HEK293T (cell line): ENCODE measurements around the gene MICAL2.

ENCODE experiments used
- CTCF ChIA-PET: fragments of 350-600 bp; formaldehyde crosslinking; extraction: SDS; loops from one replicate; lab custom pipeline; 2021; ENCODE audit warnings: antibody characterized with exemption, inconsistent platforms; lab: Yijun Ruan, JAX
- POLR2A ChIA-PET: fragments of 350-600 bp; formaldehyde crosslinking; extraction: SDS; loops from one replicate; lab custom pipeline; 2020; ENCODE audit warnings: antibody characterized with exemption, inconsistent platforms; lab: Yijun Ruan, JAX
- DNase-seq: peaks from one replicate; pipeline ENCODE4 v3.0.0; 2012; ENCODE audit warnings: mixed read lengths; ENCODE audit errors: extremely low spot score
- ARNT ChIP-seq: fragments of 450-650 bp; IDR thresholded peaks from 2 replicates; pipeline ENCODE4 v1.6.1; 2017; ENCODE audit warnings: mild to moderate bottlenecking
- BHLHE40 ChIP-seq: fragments of 450-650 bp; IDR thresholded peaks from 2 replicates; pipeline ENCODE4 v1.6.1; 2016; ENCODE audit warnings: mild to moderate bottlenecking, moderate library complexity, borderline replicate concordance
- CTBP1 ChIP-seq: fragments of 450-650 bp; IDR thresholded peaks from 2 replicates; pipeline ENCODE4 v1.6.1; 2016; ENCODE audit warnings: borderline replicate concordance
- ELF4 ChIP-seq: fragments of 450-650 bp; IDR thresholded peaks from 2 replicates; pipeline ENCODE4 v1.6.1; 2017; ENCODE audit warnings: antibody characterized with exemption
- FOXA1 ChIP-seq: fragments of 450-650 bp; IDR thresholded peaks from 2 replicates; pipeline ENCODE4 v1.6.1; 2016; ENCODE audit warnings: mild to moderate bottlenecking
- FOXK2 ChIP-seq: fragments of 450-650 bp; IDR thresholded peaks from 2 replicates; pipeline ENCODE4 v1.6.1; 2016; ENCODE audit warnings: mild to moderate bottlenecking
- FOXM1 ChIP-seq: fragments of 450-650 bp; IDR thresholded peaks from 2 replicates; pipeline ENCODE4 v1.6.1; 2017; ENCODE audit warnings: mild to moderate bottlenecking, borderline replicate concordance
- HDGF ChIP-seq: fragments of 450-650 bp; IDR thresholded peaks from 2 replicates; pipeline ENCODE4 v1.6.1; 2017; ENCODE audit warnings: antibody characterized with exemption, borderline replicate concordance
- L3MBTL2 ChIP-seq: fragments of 450-650 bp; conservative IDR thresholded peaks from 2 replicates; pipeline ENCODE4 v1.6.1; 2016; ENCODE audit warnings: mild to moderate bottlenecking
- LEF1 ChIP-seq: fragments of 450-650 bp; IDR thresholded peaks from 2 replicates; pipeline ENCODE4 v1.6.1; 2017; ENCODE audit warnings: mild to moderate bottlenecking, borderline replicate concordance
- NFRKB ChIP-seq: fragments of 450-650 bp; IDR thresholded peaks from 2 replicates; pipeline ENCODE4 v1.6.1; 2016; ENCODE audit warnings: mild to moderate bottlenecking, moderate library complexity
- PKNOX1 ChIP-seq: fragments of 450-650 bp; IDR thresholded peaks from 2 replicates; pipeline ENCODE4 v1.6.1; 2016
- SP1 ChIP-seq: fragments of 450-650 bp; IDR thresholded peaks from 2 replicates; pipeline ENCODE4 v1.6.1; 2017
- SUZ12 ChIP-seq: fragments of 450-650 bp; IDR thresholded peaks from 2 replicates; pipeline ENCODE4 v1.6.1; 2016; ENCODE audit warnings: mild to moderate bottlenecking
- TARDBP ChIP-seq: fragments of 450-650 bp; IDR thresholded peaks from 2 replicates; pipeline ENCODE4 v1.6.1; 2016
- ZNF384 ChIP-seq: fragments of 450-650 bp; IDR thresholded peaks from 2 replicates; pipeline ENCODE4 v1.6.1; 2016

Gene MICAL2

DNA sequence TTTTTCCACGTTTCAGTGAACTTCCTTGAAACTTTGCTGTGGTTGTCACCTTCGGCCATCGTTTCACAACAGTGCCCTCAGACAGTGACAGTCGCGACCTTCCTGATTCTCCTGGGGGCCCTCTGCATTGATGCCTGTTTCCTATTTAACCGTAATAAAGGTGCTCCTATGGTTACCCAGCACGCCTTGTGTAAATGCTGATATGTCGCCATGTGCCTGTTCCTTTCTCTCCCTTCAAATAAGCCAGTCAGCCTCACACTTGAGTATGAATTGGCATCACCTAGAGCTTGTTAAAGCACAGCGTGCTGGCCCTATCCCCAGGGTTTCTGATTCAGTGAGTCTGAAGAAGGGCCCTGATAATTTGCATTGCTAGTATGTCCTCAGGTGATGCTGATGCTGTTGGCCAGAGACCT lies 104.8 kb downstream of the MICAL2 start:
- ChIA-PET POLR2A (no interaction called here), CTCF (interaction anchor here (1.0 kb wide), 1 partner anchor 22 kb away, joined by 3 read pairs; no protein-coding TSS in a partner anchor)
- DNase-seq = no peak

GRCh38 chr11:12216041-12216451 lies 105.7 kb downstream of the MICAL2 start:
- POLR2A ChIA-PET = no interaction called here
- DNase-seq = no peak
- CTCF ChIA-PET = no interaction called here
- TF ChIP-seq NFRKB (no peak), L3MBTL2 (no peak), FOXK2 (no peak), FOXM1 (no peak), HDGF (no peak), LEF1 (no peak), TARDBP (no peak), ARNT (no peak), PKNOX1 (no peak)

More for the DNA sequence above, 104.8 kb downstream of the MICAL2 start:
- TF ChIP-seq PKNOX1 = no peak
- no peak for TF ChIP-seq FOXK2
- no peak for TF ChIP-seq SP1
- TF ChIP-seq ZNF384 = no peak
- TF ChIP-seq NFRKB = no peak
- TF ChIP-seq HDGF = no peak
- TF ChIP-seq LEF1 = no peak
- no peak for TF ChIP-seq BHLHE40
- no peak for TF ChIP-seq CTBP1
- no peak for TF ChIP-seq SUZ12

DNA sequence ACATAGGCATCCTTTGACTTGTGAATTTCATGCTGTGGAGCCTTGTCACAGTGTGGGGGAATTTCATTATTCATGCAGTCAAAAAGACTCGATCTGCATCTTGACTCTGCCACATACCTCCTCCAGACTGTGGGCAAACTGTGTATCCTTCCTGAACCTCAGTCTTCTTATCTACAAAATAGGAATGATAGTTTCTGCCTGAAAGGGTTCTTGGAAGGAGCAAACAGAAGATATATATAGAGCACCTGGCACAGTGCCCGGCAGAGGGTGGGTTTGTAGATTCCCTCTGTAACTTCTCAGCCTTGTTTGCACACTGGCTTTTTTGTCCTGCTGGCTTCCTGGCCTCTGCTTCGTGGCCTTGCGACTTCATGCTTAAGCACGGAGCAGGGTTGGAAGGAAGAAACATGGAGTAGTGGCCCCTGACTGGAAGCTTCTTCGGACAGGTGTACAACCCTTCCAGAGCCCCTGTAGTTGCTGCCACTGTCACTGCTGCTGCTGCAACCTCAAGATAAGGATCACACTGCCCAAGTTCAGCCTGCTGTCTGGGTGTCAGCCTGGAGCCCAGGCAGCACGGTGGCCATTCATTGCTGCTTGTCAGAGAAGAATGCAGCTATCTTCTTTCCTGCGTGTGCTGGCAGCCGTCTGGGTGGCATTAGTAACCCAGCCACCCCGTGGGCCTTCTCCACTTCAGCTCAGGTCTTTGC lies 106.4 kb downstream of the MICAL2 start:
- CTCF ChIA-PET = no interaction called here
- no peak for DNase-seq
- POLR2A ChIA-PET = no interaction called here
- no peak for TF ChIP-seq PKNOX1
- no peak for TF ChIP-seq FOXA1
- TF ChIP-seq ELF4 = no peak
- TF ChIP-seq SUZ12 = no peak
- no peak for TF ChIP-seq ARNT

GRCh38 chr11:12217879-12218278 lies 107.5 kb downstream of the MICAL2 start:
- no peak for DNase-seq
- TF ChIP-seq BHLHE40 = no peak
- no peak for TF ChIP-seq ELF4
- no peak for TF ChIP-seq FOXK2
- no peak for TF ChIP-seq NFRKB
- TF ChIP-seq FOXM1 = no peak
- TF ChIP-seq PKNOX1 = no peak
- no peak for TF ChIP-seq ARNT
- no peak for TF ChIP-seq L3MBTL2
- TF ChIP-seq LEF1 = no peak
- TF ChIP-seq HDGF = no peak
- no peak for TF ChIP-seq SP1
- TF ChIP-seq TARDBP = no peak
- no peak for TF ChIP-seq CTBP1
- TF ChIP-seq SUZ12 = no peak
- TF ChIP-seq FOXA1 = no peak
- no peak for TF ChIP-seq ZNF384
- CTCF ChIA-PET = no interaction called here
- POLR2A ChIA-PET = no interaction called here

DNA sequence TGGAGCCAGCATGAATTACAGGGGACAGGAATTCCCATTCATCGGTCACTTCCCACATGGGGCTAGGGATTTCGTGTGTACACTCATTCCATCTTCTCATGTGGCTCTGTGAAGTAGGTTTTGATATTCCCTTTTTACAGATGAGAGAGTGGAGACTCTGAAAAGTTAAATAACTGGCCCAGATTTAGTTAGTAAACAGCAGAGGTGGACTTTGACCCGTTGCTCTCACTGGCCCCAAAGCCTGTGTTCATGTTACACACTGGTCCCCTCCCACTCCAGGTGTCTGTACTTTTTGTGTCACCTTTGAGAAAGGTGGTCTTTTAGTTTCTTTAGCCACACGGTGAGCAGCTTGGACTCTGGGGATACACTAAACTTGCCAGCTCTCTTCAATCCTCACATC lies 108.5 kb downstream of the MICAL2 start:
- no peak for DNase-seq
- no peak for TF ChIP-seq TARDBP
- TF ChIP-seq CTBP1 = no peak
- TF ChIP-seq FOXK2 = no peak
- TF ChIP-seq SP1 = no peak
- TF ChIP-seq ZNF384 = no peak
- TF ChIP-seq HDGF = no peak
- TF ChIP-seq PKNOX1 = no peak
- TF ChIP-seq ELF4 = no peak
- no peak for TF ChIP-seq FOXM1
- TF ChIP-seq ARNT = no peak
- no peak for TF ChIP-seq NFRKB
- TF ChIP-seq L3MBTL2 = no peak
- TF ChIP-seq BHLHE40 = no peak
- TF ChIP-seq LEF1 = no peak
- no peak for TF ChIP-seq SUZ12
- TF ChIP-seq FOXA1 = no peak
- ChIA-PET POLR2A (no interaction called here), CTCF (interaction anchor here (1.9 kb wide), 1 partner anchor 18 kb away, joined by 7 read pairs; no protein-coding TSS in a partner anchor)
